ENCODE results near the gene BEST1. TPM values are rescaled to one million over a fixed set of nuclear protein-coding genes. Genes with fewer than 3 reads are reported as not detected.
A peak's percentile ranks its signal among the peaks of the same experiment; 100 is the strongest.

The BEST1 gene
- total RNA-seq, 4 donors from 2014 or later = 0.89 to 2.8 (median 1.5) TPM

DNA sequence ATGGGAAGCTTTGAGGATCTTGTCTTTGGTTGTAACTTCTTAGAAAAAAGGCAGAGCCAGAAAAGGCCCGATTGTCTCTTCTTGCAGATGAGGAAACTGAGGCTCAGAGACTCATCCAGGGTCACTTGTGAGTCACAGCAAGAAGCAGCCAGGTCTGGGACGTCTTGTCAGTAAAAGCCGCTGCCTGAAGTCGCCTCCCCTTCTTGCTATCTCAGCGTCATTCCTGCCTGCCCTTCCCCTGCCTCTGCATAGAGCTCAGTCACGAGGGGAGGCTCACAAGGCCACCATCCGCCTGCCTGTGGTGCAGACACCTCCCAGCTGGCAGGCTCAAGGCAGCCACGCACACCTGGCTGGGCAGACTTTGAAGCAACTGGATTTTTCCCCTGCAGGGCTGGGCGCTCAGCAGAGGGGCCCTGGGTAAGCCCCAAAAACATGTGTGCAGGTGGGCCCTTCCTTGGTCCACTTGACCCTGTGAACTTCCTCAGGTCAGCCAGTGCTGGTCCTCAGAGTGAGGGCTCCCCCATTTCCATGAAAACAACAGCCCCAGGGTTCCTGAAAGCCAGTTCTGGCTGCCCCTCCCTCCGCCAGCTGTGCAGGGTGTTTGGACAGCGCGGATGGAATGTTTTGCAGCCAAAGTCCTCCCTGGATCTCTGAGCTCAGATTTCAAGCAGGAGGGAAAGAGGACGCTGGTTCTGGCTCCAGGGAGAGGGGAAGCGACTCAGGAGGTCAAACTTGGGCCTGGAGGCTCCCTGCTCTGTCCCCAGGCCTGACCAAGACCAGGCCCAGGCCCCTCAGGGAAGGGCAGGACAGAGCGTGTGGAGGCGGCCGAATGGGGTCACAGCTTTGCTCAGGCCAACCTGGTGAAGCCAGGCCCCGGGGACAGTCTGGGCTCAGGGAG lies 26.7 kb upstream of the BEST1 start:
- peak; percentile 90 to 97 for DNase-seq (ENCODE audit: low spot score in 2 of 2)
- intact Hi-C loops (cut with DNase I; ENCODE audit: low total_unique reads) = loop anchor here (1.0 kb wide), 1 partner anchor 40 kb away; no protein-coding TSS in a partner anchor
- 20 to 26% methylated on average over 14 of the region's 18 CpGs for WGBS, 2 donors
- TF ChIP-seq POLR2A (IDR thresholded peaks at IDR 0.05) = no peak
- TF ChIP-seq, protein P1, sequence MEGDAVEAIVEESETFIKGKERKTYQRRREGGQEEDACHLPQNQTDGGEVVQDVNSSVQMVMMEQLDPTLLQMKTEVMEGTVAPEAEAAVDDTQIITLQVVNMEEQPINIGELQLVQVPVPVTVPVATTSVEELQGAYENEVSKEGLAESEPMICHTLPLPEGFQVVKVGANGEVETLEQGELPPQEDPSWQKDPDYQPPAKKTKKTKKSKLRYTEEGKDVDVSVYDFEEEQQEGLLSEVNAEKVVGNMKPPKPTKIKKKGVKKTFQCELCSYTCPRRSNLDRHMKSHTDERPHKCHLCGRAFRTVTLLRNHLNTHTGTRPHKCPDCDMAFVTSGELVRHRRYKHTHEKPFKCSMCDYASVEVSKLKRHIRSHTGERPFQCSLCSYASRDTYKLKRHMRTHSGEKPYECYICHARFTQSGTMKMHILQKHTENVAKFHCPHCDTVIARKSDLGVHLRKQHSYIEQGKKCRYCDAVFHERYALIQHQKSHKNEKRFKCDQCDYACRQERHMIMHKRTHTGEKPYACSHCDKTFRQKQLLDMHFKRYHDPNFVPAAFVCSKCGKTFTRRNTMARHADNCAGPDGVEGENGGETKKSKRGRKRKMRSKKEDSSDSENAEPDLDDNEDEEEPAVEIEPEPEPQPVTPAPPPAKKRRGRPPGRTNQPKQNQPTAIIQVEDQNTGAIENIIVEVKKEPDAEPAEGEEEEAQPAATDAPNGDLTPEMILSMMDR (IDR thresholded peaks at IDR 0.05) = no peak
- H3K4me3 ChIP-seq (ENCODE audit: low read depth, poor library complexity, severe bottlenecking) = no peak overlapping the region

DNA sequence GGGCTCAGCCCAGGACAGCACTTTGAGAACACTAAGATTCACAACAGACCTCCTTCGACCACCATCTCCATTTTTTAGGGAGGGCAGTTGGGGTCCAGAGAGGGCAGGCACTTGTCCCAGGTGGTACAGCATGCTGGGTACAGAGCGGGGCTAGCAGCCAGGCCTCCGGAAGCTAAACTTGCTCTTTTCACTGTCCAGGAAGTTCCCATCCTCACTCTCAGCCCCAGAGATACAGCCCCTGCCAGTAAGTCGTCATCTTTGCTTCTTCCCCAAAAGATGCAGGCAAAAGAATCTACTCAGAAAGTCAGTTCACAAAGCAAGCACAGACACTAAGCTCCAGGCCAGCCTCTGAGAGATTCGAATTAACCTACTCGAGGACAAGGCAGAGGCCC lies 26.1 kb upstream of the BEST1 start:
- 46 to 54% methylated on average over 6 of the region's 6 CpGs for WGBS, 2 donors
- DNase-seq (ENCODE audit: low spot score in 2 of 2) = peak; percentile 13 to 86
- intact Hi-C loops (cut with DNase I; ENCODE audit: low total_unique reads) = no loop called here

DNA sequence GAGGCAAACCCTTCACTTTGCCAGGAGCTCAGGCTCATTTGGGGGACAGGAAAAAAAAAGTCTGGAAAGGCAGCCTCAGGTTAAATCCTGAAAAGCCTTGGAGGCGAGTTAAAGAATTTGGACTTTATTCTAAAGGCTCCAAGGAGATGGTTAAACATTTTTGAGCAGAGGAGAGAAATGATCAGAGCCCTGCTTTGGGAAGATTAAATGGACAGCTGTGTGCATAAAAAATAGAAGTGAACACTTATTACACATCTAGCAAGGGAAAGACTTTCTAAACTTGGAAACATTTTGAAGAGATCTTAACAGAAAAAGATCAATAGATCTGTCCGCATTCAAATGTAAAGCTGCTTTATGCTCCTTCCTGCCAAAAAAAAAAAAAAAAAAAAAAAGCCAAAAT lies 24.4 kb upstream of the BEST1 start:
- TF ChIP-seq, protein P1 (IDR thresholded peaks at IDR 0.05) = no peak
- no peak for TF ChIP-seq POLR2A (IDR thresholded peaks at IDR 0.05)

More for the DNA sequence above, 26.1 kb upstream of the BEST1 start:
- TF ChIP-seq, protein P1 (IDR thresholded peaks at IDR 0.05) = no peak
- no peak for TF ChIP-seq POLR2A (IDR thresholded peaks at IDR 0.05)
- H3K4me3 ChIP-seq (ENCODE audit: low read depth, poor library complexity, severe bottlenecking) = no peak overlapping the region

DNA sequence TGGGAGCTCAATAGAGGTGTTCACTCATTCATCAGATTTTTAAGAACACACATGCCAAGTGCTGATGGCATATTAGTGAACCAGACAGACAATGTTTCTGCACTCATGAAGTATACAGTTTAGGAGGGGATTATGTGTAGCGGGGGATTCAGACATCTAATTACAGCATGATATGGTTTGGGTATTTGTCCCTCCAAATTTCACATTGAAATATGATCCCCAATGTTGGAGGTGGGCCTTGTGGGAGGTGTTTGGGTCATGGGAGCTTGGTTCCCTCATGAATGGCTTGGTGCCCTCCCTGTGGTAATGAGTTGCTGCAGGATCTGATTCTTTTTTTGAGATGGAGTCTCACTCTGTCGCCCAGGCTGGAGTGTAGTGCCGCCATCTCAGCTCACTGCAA lies 23.9 kb upstream of the BEST1 start:
- WGBS, 2 donors = 86 to 90% methylated on average over 3 of the region's 3 CpGs
- peak; percentile 9 to 79 for DNase-seq (ENCODE audit: low spot score in 2 of 2)
- TF ChIP-seq POLR2A (IDR thresholded peaks at IDR 0.05) = no peak
- TF ChIP-seq, protein P1 (IDR thresholded peaks at IDR 0.05) = no peak
- H3K4me3 ChIP-seq (ENCODE audit: low read depth, poor library complexity, severe bottlenecking) = no peak overlapping the region
- intact Hi-C loops (cut with DNase I; ENCODE audit: low total_unique reads) = no loop called here

More for the DNA sequence above, 24.4 kb upstream of the BEST1 start:
- intact Hi-C loops (cut with DNase I; ENCODE audit: low total_unique reads) = no loop called here
- WGBS, 2 donors = 94 to 98% methylated on average over 2 of the region's 2 CpGs
- no peak overlapping the region for H3K4me3 ChIP-seq (ENCODE audit: low read depth, poor library complexity, severe bottlenecking)
- DNase-seq (ENCODE audit: low spot score in 2 of 2) = no peak

DNA sequence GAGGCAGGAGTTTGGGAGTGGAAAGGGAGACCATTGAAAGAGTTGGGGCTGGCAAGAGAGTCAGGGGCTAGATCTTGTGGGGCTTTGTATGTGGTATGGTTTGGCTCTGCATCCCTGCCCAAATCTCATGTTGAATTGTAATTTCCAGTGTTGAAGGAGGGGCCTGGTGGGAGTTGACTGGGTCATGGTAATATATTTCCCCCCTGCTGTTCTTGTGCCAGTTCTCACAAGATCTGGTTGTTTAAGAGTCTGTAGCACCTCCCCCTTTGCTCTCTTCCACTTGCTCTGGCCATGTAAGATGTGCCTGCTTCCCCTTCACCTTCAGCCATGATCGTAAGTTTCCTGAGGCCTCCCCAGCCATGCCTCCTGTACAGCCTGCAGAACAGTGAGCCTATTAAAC lies 22.6 kb upstream of the BEST1 start:
- 88 to 93% methylated on average over 1 of the region's 1 CpG for WGBS, 2 donors
- intact Hi-C loops (cut with DNase I; ENCODE audit: low total_unique reads) = no loop called here
- no peak overlapping the region for H3K4me3 ChIP-seq (ENCODE audit: low read depth, poor library complexity, severe bottlenecking)
- peak in 1 of 2 donors; percentile 7 for DNase-seq (ENCODE audit: low spot score in 2 of 2)
- TF ChIP-seq, protein P1 (IDR thresholded peaks at IDR 0.05) = no peak
- TF ChIP-seq POLR2A (IDR thresholded peaks at IDR 0.05) = no peak
